Measurements from ENCODE around the gene GIPC2. TPM values are rescaled to one million over a fixed set of nuclear protein-coding genes. Genes with fewer than 3 reads are reported as not detected.

The GIPC2 gene
- total and polyA plus RNA-seq, 2 of the 4 experiments (the other 2 are of a cell fraction), result 0.07 to 0.18 TPM

- H4K20me1 ChIP-seq (ENCODE audit: insufficient read depth, low read length), result no peaks in the 10 kb centered on the region
- no peak overlapping the region for H3K4me2 ChIP-seq (ENCODE audit: low read depth, low read length)
- H3K4me1 ChIP-seq (ENCODE audit: control insufficient read depth, insufficient read depth, low read length), result no peaks in the 10 kb centered on the region
- H3K23ac ChIP-seq (ENCODE audit: low read depth, low read length), result no peak overlapping the region
- intact Hi-C loops (cut with micrococcal nuclease), result no loop called here
- H3K4ac ChIP-seq (ENCODE audit: low read depth, low read length), result no peak overlapping the region
- H3K79me1 ChIP-seq (ENCODE audit: low read depth in 1 of 2, low read length in 2 of 2), result no peaks in the 10 kb centered on the region
- H3K18ac ChIP-seq (ENCODE audit: low read depth, low read length), result no peak overlapping the region
- H2BK120ac ChIP-seq (ENCODE audit: low read depth, low read length), result no peak overlapping the region
- H2AK9ac ChIP-seq (replicated peaks; ENCODE audit: low read depth, low read length, poor library complexity), result no peak overlapping the region
- H3K27me3 ChIP-seq (ENCODE audit: control insufficient read depth, insufficient read depth, low read length), result no peaks in the 10 kb centered on the region
- H4K5ac ChIP-seq (ENCODE audit: low read depth, low read length), result no peak overlapping the region
- H2BK20ac ChIP-seq (ENCODE audit: low read depth, low read length), result no peak overlapping the region
- peak; percentile 61 for ATAC-seq (ENCODE audit: low read depth)
- no peak overlapping the region for H3K4me3 ChIP-seq (ENCODE audit: insufficient read depth, low read depth, low read length)
- H3K9me1 ChIP-seq (ENCODE audit: insufficient read depth, low read length), result no peaks in the 10 kb centered on the region
- BruUV-seq (replicated peaks), result no TSS peak
- H4K91ac ChIP-seq (ENCODE audit: insufficient read depth, low read depth, low read length), result no peak overlapping the region
- in situ Hi-C loops (cut with MboI; ENCODE audit: low sequenced_read_pairs), result loop anchor here (25.0 kb wide), 2 partner anchors 309 to 534 kb away; no protein-coding TSS in a partner anchor
- ChIA-PET POLR2A (ENCODE audit: unreplicated experiment) (no interaction called here), CTCF (no interaction called here)
- TF ChIP-seq CHD1 (IDR thresholded peaks at IDR 0.05; ENCODE audit: low read depth, low read length) (no peak), NFE2L2 (IDR thresholded peaks at IDR 0.05; ENCODE audit: low read depth, low read length) (no peak), CTCF (conservative IDR thresholded peaks at IDR 0.05; ENCODE audit: low read depth, low read length) (no peak), RAD21 (IDR thresholded peaks at IDR 0.05; ENCODE audit: low read length) (no peak), MAFK (IDR thresholded peaks at IDR 0.05; ENCODE audit: low read depth, low read length) (no peak), FOS (IDR thresholded peaks at IDR 0.05; ENCODE audit: low read depth, low read length) (no peak), MAZ (IDR thresholded peaks at IDR 0.05; ENCODE audit: borderline replicate concordance, low read depth, low read length) (no peak), BHLHE40 (IDR thresholded peaks at IDR 0.05; ENCODE audit: low read depth, low read length) (no peak)
- TF ChIP-seq, protein P1, sequence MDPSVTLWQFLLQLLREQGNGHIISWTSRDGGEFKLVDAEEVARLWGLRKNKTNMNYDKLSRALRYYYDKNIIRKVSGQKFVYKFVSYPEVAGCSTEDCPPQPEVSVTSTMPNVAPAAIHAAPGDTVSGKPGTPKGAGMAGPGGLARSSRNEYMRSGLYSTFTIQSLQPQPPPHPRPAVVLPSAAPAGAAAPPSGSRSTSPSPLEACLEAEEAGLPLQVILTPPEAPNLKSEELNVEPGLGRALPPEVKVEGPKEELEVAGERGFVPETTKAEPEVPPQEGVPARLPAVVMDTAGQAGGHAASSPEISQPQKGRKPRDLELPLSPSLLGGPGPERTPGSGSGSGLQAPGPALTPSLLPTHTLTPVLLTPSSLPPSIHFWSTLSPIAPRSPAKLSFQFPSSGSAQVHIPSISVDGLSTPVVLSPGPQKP (IDR thresholded peaks at IDR 0.05; ENCODE audit: borderline replicate concordance, low read depth, low read length), result no peak
- H3K9ac ChIP-seq (ENCODE audit: low read depth, low read length), result no peak overlapping the region
- WGBS, 2 experiments (ENCODE audit: extremely low coverage in 2 of 2, insufficient read length in 1 of 2), result no CpG with 5 or more reads among the region's 2 CpGs
- H3K27ac ChIP-seq (ENCODE audit: insufficient read depth, low read length), result no peak overlapping the region
- H4K8ac ChIP-seq (ENCODE audit: low read depth in 2 of 2, low read length in 2 of 2), result no peak overlapping the region
- no peak overlapping the region for H2BK15ac ChIP-seq (ENCODE audit: low read depth, low read length)
- H3K36me3 ChIP-seq (ENCODE audit: control insufficient read depth, insufficient read depth, low read length), result no peaks in the 10 kb centered on the region
- H2AK5ac ChIP-seq (ENCODE audit: low read depth, low read length), result no peak overlapping the region
- H2AFZ ChIP-seq (replicated peaks; ENCODE audit: low read length, poor library complexity), result no peak overlapping the region
- no peak overlapping the region for H3K56ac ChIP-seq (ENCODE audit: extremely low read depth, insufficient read depth, low read length)
- DNase-seq, result peak; percentile 22
- no peaks in the 10 kb centered on the region for H3K9me3 ChIP-seq (ENCODE audit: control insufficient read depth, insufficient read depth, low read length)
- H3K14ac ChIP-seq (replicated peaks; ENCODE audit: low read depth, low read length), result no peak overlapping the region
- H2BK5ac ChIP-seq (ENCODE audit: low read depth, low read length, poor library complexity, severe bottlenecking), result no peak overlapping the region
- dilution Hi-C loops (cut with HindIII; ENCODE audit: low sequenced_read_pairs, unreplicated experiment), result no loop called here
These were observed 75.9 kb downstream of the GIPC2 start for GRCh38 chr1:78121710-78122109.

Data from IMR-90 (cell line).